ENCODE measurements around the gene GAB2.
"Not testable (repeated sequence)": the region's sequence is repeated elsewhere in the genome, so short reads cannot be mapped to it uniquely, and the experiment has no call there.

GAB2 gene

GRCh38 chr11:78310500-78310909 lies 107.1 kb downstream of the GAB2 start:
- DNase-seq, result no peak

GRCh38 chr11:78304201-78304600 lies 113.4 kb downstream of the GAB2 start:
- DNase-seq, result no peak

- no peak for DNase-seq
Observed at GRCh38 chr11:78300108-78300839, 117.3 kb downstream of the GAB2 start.

GRCh38 chr11:78299000-78299710 lies 118.5 kb downstream of the GAB2 start:
- no peak for DNase-seq

GRCh38 chr11:78298291-78298771 lies 119.3 kb downstream of the GAB2 start:
- DNase-seq, result no peak

GRCh38 chr11:78295991-78296930 lies 121.4 kb downstream of the GAB2 start:
- no peak for DNase-seq

- DNase-seq, result no peak
Observed at GRCh38 chr11:78295347-78295746, 122.3 kb downstream of the GAB2 start.

- DNase-seq, result not testable (repeated sequence)
Observed at GRCh38 chr11:78294100-78294499, 123.5 kb downstream of the GAB2 start.

GRCh38 chr11:78293536-78293935 lies 124.1 kb downstream of the GAB2 start:
- DNase-seq, result no peak

- DNase-seq, result no peak
Observed at GRCh38 chr11:78292109-78292803, 125.4 kb downstream of the GAB2 start.

GRCh38 chr11:78291503-78292108 lies 126.0 kb downstream of the GAB2 start:
- no peak for DNase-seq

- no peak for DNase-seq
Observed at GRCh38 chr11:78290293-78291176, 127.1 kb downstream of the GAB2 start.

- DNase-seq, result no peak
Observed at GRCh38 chr11:78289552-78290292, 127.9 kb downstream of the GAB2 start.

- DNase-seq, result no peak
Observed at GRCh38 chr11:78284260-78284659, 133.4 kb downstream of the GAB2 start.

- DNase-seq, result no peak
Observed at GRCh38 chr11:78282821-78283220, 134.8 kb downstream of the GAB2 start.

- DNase-seq, result no peak
Observed at GRCh38 chr11:78281511-78281910, 136.1 kb downstream of the GAB2 start.

- no peak for DNase-seq
Observed at GRCh38 chr11:78277314-78277994, 140.2 kb downstream of the GAB2 start.

- DNase-seq, result no peak
Observed at GRCh38 chr11:78276311-78276710, 141.3 kb downstream of the GAB2 start.

GRCh38 chr11:78274739-78275138 lies 142.9 kb downstream of the GAB2 start:
- DNase-seq, result no peak
